Pulmonary artery endothelial cell (primary cell): ENCODE data around the gene GABRR3. TPM values are rescaled to one million over a fixed set of nuclear protein-coding genes. Genes with fewer than 3 reads are reported as not detected.
"Not testable (repeated sequence)": the region's sequence is repeated elsewhere in the genome, so short reads cannot be mapped to it uniquely, and the experiment has no call there.

Source experiments
- DNase-seq: peaks from one replicate; pipeline ENCODE4 v3.0.0-alpha.2; 2011; ENCODE audit warnings: low read depth, low spot score
- total RNA-seq: library from RNA; depleted of rRNA; stranded (reverse); fragments of >200 nt; gene quantifications from 2 replicates; pipeline ENCODE4 v1.2.3, GENCODE V29; 2014

Gene GABRR3
- total RNA-seq, 1 donor from 2014 or later = not detected

DNA sequence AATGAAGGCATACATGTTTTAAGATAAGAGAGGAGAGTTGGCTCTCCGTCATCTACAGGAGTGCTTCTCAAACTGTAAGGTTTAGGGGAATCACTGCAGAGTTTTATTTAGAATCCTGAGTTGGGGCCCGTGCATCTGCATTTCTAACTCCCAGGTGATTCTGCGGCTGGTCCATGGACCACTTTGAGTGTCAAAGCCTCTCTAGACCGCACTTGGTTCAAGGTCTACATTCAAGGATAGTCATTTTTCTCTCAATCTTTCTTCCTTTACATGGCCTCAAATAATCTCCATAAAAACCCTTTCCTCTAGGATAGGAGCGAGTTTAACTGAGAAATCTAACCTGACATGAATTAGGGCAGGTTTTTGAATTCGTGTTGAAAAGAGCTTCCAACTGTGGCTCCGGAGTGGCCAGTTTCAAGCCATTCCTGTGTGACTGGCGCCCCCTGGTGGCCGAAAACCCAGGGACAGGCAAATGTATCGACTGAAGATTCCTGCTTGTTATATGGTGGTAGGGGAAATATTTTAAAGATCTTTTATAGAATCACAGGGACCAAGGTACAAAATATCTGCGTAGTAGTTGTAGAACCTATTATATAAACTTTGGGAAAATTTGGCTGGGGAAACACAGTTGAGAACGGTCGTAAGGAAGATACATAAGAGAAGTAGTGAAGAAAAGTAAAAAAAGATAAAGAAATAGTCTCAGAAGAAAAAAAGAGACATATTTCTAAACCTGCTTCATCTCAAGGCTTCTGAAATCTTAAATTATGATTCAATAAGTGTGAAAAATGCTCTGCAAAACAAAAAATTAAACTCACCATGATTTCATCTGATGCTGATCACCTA, 11.9 kb downstream of the GABRR3 start:
- DNase-seq = peak; percentile 8

DNA sequence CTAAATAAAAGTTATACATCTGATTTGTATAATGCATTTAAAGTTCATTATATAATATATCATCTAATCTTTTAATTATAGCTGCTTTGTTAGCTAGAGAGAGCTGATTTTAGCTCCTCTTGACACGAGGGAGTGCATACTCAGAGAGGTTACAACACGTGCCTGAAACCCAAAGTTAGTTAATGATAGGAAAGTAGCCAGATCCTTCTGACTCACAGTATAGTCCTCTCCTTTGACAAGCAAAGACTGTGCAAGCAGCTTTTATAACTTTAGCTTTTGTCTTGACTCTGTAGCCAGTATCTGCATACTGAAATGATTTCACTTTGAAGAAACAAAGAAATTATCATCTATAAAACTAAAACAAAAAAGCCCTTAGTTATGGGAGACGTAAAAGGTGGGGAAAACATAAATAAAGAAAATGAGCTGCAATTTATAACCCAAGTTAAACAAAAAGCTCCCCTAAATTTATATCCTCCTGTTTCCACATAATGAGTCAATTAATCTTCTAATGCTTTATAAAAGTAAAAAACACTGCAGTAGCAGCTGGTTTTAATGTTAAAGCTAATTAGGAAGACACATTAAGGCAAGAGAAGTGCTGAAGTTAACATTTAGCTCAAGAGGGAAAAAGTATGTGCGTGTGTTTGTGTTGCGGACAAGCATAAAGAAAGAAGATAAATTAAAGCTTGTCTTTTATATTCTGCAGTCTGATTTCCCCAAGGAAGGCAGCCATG, 13.1 kb downstream of the GABRR3 start:
- DNase-seq = no peak

DNA sequence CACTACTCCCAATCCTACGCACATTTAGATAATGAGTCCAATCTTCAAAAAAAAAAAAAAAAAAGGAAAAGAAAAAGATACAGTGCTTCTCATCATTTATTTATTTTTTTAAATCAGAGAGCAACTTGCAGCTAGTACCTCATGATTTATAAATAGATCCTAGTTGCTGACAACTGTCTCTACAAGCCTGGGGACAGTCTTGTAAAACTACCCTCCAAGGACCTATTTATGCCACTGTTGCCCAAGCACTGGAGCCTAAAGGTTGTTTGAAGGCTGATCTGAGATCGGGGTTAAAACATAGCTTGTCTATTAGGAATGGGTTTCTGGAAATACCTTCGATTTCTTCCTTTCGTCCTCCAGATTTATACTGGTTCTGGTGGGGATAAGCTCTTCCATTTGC, 14.7 kb downstream of the GABRR3 start:
- DNase-seq = no peak

DNA sequence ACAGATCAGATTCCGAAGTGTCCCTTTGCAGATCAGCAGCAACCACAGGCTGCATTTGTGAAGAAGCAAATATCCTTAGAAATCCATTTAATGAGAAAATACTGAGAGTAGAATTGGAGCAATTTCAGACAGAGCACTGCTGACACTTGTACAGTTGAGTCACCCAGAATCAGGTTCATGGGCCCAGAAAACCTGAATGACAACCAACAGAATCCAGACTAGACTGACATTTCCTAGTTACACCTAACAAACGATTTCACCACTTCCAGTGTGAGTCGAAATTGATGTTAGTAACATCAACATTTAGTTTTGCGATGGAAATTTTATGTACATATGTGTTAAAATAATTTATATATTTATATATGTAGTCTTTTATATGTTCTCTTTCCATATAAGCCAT, 16.8 kb downstream of the GABRR3 start:
- no peak for DNase-seq

DNA sequence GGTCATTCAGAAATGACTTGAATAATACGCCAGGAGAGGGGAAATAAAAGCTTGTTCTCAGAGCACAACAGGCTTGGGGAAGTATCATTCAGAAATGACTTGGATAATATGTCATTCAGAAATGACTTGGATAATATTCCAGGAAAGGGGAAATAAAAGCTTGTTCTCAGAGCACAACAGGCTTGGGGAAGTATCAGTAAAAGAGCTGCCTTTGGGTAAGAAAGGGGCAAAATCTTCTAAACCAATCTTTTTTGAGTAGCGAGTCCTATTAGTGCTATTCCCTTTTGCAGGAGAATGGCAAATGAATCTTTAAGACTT, 20.9 kb downstream of the GABRR3 start:
- DNase-seq = no peak

DNA sequence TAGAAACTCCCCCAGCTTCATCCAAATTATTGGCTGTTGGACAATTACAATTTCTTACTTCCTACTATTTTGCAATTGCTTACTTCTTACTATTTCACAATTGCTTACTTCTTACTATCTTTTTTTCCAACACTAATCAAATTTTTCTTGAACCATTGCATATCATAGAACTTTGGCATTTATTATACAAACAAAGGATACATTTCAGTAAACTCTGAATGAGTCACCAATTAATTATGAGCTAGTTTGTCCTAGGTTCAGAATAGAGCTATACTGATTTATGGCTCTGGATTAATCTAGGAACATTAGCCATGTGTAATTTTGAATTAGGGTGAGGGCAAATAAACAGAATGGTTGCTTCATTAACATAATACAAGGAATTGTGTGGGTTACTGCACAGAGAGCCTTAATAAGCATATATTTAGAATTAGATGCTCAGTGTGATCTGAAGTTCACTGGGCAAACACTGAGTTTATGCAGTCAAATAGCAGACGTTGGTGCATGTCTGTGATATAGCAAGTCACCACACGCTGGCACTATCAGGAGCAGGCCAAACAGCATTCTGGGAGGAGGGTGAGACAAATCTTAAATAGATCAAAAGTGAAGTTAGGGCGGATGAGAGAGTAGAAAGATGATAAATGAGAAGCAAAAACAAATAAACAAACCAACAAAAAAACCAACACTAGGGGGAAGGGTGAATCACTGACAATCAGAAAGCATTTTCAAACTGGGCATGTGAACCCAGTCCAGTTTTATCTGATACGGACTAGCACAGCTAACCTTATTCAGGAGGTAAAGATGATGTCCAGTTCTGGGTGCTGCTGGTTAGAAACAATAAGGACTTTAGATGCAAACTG, 21.5 kb downstream of the GABRR3 start:
- no peak for DNase-seq

DNA sequence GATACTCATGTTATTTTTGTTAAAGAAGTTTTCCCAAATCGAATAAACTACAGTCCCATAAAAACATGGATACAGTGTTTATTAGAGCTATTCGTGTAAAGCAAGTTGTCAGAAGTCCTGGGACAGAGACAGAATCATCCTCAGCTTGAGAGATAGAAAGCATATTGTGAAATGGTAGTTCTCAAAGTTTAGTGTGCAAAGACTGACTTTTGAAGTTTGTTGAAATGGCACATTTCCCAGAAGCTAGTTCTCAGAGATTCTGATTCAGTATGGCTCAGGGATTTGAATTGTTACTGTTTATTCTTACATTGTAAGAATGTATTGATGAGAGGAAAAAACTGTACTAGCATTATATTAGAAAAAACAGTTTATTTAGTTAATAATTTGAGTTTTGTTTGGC, 22.1 kb downstream of the GABRR3 start:
- no peak for DNase-seq

DNA sequence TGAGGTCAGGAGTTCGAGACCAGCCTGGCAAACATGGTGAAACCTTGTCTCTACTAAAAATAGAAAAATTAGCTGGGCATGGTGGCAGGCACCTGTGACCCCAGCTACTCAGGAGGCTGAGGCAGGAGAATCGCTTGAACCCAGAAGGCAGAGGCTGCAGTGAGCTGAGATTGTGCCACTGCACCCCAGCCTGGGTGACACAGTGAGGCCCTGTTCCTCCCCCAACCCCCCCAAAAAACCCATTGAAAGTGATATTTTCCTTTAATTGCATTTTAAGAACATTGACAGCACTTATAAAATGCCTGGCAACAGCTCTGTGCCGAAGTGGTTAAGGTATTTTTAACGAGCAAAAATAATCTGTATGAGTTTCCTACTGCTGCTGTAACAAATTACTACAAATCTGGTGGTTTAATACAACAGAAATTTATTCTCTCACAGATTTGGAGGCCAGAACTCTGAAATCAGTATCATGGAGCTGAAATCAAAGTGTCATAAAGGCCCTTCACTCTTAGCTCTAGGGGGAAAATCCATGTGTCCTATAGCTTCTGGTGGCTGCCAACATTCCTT, 24.1 kb downstream of the GABRR3 start:
- not testable (repeated sequence) for DNase-seq

DNA sequence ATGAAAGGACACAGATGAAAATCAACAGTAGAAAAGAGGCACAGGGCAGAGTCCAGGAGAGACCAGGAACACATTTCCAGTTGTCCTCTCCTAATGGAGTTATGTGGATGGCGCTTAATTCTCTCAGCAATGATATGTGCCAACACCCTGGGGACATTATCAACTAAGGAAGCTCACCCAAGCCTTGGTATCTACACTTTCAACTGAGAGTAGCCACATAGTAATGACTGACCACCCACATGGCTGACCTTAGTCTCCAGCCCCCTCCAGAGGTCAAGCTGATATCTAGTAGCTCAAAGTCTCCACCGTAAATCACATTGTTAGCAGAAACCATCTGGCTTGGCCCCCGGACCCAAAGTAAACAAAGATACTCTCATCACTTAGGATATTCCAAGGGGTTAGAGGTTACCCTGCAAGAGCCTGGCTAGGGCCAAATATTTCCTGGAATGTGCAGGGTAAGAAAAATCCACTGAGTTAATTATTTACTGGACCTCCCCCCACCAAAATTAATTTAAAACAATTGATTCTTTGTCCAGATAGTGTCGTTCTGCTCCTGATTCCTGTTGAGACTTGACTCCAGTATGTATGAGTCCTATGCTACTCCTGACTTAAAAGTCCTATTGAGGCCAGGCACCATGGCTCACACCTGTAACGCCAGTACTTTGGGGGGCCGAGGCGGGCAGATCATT, 24.8 kb downstream of the GABRR3 start:
- no peak for DNase-seq

DNA sequence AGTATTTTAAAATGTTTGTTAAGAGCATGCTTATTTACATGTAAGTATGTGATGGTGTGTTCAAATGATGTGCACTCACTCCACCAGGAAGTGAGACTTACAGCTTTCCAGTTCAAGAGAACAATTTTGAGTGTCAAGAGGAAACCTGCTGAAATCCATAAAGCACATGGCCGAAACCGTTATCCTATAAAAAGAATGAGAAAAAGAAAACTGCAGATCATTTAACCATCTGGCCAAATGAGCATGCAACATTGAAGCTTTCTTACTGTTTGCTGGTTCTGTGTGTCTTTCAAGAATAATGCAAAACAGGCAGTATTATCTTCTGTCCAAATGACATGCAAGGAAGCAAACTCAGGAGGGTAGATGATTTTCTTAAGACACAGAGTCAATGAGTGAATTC, 26.3 kb downstream of the GABRR3 start:
- no peak for DNase-seq

DNA sequence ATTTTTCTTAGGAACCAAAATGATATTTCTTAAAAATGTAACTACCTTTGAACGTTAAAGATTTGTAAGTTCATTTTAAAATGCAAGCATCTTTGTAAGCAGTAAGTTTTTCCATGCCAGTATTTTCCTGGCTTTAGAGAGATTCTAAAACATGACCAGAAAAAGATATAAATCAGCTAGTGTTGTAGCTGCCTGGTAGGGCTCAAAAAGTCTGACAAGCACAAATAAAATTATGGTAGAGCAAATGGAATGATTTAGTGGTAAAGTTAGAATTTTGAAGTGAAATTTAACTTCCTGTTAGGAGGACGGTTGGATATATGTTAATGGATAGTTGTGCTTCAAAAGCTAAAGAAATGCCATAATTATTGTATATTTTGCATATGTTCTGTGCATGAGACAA, 29.7 kb downstream of the GABRR3 start:
- no peak for DNase-seq

DNA sequence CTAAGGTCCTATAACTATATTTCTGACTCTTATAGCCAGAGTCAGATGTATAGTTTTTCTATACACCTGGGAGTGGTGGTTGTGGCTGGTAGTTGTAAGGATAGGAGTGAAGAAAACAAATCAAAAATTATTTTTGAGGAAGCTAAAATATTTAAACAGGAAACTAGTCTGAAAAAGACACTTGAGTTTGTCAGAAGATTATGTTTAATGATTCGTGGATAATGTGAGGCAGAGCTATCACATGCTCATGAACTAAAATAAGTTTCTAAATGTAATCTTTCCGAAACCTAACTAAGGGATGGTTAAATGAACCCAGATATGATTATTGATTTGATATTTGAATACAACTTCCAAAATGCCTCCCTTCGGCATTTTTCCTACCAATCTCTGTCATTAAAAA, 30.4 kb downstream of the GABRR3 start:
- DNase-seq = no peak

DNA sequence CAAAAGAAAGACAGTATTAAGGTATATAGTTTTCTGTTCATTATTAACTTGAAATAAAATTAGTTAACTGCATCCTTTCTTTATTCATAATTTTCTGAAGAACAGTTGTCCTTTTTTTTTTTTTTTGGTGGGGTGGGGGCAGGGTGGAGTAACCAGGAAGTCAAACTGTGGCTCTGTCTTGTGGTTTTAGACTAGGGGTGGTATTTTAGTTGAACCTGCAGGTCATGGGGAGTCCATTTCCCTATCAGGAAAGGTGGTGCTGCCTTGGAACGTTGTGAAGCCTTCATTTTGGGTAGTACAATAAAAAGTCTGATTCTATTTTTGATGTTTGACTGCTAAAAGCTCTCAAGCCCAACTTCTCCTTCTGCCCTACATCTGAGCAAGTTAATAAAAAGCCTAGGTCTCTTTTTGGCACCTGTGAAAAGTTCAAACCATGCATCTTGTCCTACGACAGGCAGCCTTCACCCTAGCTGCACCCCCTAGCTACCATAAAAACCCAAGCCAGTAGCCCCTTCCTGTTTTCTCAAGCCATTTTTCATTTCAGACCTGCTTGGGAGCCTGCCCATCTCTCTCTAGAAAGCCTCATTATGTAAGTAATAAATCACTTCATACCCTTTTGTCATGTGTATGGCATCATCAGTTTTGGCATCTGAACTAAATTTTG, 31.7 kb downstream of the GABRR3 start:
- no peak for DNase-seq

DNA sequence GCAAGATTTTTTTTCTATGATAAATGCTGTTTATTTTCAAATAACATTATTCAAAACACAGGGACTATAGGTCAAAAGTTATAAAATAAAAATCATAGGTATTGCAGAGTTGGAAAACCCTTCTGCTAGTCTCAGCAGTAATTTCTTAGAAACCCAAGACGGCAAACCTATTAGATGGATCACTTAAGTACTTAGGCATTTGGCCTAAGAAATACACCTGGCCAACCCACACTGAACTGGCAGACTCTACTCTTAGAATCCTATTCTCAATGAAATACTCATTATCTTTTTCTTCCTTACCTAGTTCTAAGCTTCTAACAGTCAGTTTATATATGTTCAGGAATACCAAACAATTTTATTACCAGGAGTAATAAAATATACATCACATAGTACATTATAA, 32.4 kb downstream of the GABRR3 start:
- no peak for DNase-seq

DNA sequence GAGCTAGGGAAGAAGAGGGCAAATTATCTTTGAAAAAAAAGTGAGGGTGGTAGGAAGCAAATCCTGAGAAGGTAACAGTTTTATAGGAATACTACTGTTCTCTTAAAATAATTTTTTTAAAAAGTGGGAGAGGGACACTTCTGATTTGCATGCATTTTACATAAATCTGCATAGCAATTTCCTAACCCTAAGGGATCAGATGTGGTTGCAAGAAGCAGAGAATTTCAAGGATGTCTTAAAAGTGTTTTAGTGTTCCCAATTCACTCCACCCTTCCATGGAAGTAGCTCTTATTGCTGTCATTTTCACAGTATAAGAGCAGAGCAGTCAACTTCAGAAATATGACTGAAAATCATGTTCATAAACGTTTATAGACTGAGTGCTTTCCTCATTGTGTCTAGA, 35.1 kb downstream of the GABRR3 start:
- DNase-seq = no peak

DNA sequence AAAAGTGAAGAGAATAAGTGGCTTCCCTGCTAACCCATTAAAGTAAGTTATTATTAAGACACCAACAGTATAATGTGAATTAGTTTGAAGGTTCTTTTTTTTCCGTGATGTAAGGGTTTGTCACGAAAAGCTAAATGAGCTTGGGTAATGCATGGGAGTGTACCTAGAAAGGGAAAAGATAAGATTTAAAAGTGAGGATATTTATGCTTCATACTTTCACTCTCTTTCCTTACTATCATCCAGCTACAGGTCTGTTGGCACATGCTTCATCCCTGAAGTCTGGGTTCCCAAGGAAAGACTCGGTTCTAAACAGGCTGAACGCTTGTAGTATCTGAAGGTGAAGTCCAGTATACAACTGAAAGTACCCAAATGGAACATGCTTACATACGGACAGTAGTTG, 36.0 kb downstream of the GABRR3 start:
- no peak for DNase-seq

DNA sequence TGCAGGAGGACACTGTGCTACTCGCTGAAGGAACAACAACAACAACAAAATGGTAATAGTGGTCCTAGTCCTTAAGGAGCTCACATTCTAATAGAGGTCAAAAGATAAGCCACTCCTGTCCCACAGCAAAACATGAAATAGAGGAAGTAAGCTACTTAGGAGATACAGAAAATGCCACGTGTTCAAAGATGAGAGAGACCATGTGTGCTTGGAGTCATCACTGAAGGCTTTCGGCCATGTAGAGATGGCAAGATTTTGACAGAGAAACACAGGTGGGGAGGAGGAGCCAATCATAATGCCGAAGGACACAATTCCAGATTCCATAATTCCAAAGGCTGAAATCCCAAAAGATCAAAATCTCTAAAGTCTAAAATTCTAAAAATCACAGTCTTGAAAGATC, 38.1 kb downstream of the GABRR3 start:
- DNase-seq = no peak

DNA sequence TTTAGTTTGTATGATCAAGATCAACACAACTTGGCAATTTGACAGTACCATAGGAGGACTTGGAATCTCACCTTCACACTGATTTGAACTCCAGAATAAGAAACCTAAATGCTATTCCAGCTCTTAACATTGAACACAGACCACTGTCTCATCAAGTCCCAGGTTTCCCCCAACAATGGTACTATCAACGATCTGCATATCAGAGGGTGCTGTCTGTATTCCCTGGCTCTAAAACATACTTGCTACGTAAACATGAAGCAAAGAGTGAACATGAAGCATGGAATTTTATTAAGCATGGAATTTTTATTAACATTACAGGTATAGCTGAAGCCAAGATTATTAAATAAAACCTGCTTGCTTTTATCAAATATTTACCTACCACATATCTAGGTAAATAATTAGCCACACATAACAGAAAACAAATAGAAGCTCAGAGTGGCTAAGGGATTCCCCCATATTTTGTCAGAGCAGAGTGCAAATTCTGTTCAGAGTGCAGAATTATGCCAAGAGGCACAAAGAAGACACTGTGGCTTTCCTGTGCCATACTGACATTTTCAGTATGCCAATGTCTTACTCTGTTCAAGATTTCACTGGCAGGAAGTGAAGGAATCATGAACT, 40.7 kb downstream of the GABRR3 start:
- DNase-seq = no peak

DNA sequence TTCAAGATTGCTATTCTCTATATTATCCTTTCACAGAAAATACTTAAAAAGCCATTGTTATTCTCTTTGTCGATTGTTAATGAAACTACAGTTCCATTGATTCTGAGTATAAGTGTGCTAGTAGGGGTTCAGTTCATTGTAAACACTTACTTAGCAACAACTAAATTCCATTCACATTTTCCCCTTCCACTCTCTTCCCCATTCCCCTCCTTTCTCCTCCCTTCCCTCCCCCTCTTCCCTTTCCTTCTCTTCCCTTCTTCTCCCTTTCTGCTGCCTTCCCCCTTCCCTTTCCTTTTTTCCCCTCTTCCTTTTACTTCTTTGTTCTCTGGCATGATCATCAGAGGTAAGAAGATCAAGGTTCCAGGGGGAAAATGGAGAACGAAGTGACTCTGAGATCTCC, 41.6 kb downstream of the GABRR3 start:
- no peak for DNase-seq

DNA sequence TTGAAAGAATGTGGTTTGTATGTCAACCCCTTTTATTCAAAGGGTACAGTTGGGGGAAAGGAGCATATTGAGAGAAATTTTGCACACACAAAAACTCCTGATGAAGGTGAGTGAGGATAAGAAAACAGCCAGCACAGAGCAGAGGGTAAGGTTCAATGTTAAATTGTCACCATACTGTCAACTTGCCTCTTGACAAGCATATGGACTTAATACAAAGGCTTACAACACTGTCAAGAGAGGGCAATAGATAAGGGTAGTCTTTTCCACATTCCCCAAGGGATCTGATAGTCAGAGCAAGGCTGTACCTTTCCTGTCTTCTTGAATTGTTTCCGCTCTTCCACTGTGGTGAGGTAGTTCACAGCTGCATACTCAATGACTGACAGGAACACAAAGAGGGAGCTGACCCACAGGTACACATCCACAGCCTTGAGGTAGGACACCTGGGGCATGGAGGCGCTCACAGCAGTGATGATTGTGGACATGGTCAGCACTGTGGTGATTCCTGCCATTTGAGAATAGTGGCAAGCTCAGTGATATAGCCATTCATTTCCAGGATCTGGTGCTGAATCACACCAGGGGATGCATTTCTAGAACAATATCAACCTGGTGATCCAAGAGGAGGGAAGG, 42.5 kb downstream of the GABRR3 start:
- no peak for DNase-seq
